BJ (cell line): Measurements from ENCODE around the gene ICA1. TPM values are rescaled to one million over a fixed set of nuclear protein-coding genes. Genes with fewer than 3 reads are reported as not detected.

Experiments used
- CTCF ChIA-PET: fragments of 350-600 bp; formaldehyde crosslinking; extraction: SDS; loops from one replicate; lab custom pipeline; 2021; ENCODE audit warnings: antibody characterized with exemption, inconsistent platforms; lab: Yijun Ruan, JAX
- POLR2A ChIA-PET: fragments of 300-600 bp; sonication (Branson Sonifier 250); formaldehyde crosslinking; extraction: SDS; loops from one replicate; lab custom pipeline; 2021; ENCODE audit warnings: antibody characterized with exemption; lab: Charles Lee
- DNase-seq: peaks from one replicate; pipeline ENCODE4 v3.0.0-alpha.2; 2011; ENCODE audit warnings: low read depth
- H3K27me3 ChIP-seq: 2 replicates; pipeline ENCODE4 v1.6.0; 2011; ENCODE audit warnings: low read length; ENCODE audit not compliant: control insufficient read depth, insufficient read depth
- H3K36me3 ChIP-seq: 2 replicates; pipeline ENCODE4 v1.5.1; 2011; ENCODE audit warnings: low read length; ENCODE audit not compliant: control insufficient read depth, insufficient read depth
- H3K4me3 ChIP-seq: 2 replicates; pipeline ENCODE4 v1.5.1; 2011; ENCODE audit warnings: low read depth, mild to moderate bottlenecking, control low read depth, low read length
- CTCF ChIP-seq: IDR thresholded peaks from 2 replicates; pipeline ENCODE4 v1.5.1; 2011; ENCODE audit warnings: low read depth, mild to moderate bottlenecking, control low read depth, inconsistent platforms, low read length, moderate library complexity; ENCODE audit not compliant: insufficient read depth
- polyA plus RNA-seq: library from polyadenylated mRNA; depleted of rRNA; stranded (reverse); fragments of >200 nt; gene quantifications from 2 replicates; pipeline ENCODE4 v1.2.3, GENCODE V29; 2011

The ICA1 gene
- polyA plus RNA-seq, 1 experiment, result 0.15 TPM

GRCh38 chr7:8236780-8237407, 25.1 kb downstream of the ICA1 start:
- CTCF ChIA-PET, result interaction anchor here (0.7 kb wide), 1 partner anchor 14 kb away, joined by 3 read pairs; no protein-coding TSS in a partner anchor

GRCh38 chr7:8232999-8233847, 28.7 kb downstream of the ICA1 start:
- Histone ChIP-seq H3K27me3 (no peaks in the 10 kb centered on the region), H3K4me3 (no peak overlapping the region), H3K36me3 (no peaks in the 10 kb centered on the region)
- no peak for TF ChIP-seq CTCF
- ChIA-PET POLR2A (no interaction called here), CTCF (no interaction called here)
- no peak for DNase-seq

More at GRCh38 chr7:8236780-8237407, 25.1 kb downstream of the ICA1 start:
- POLR2A ChIA-PET, result no interaction called here
- TF ChIP-seq CTCF, result no peak
- H3K4me3 ChIP-seq, result no peak overlapping the region
- no peaks in the 10 kb centered on the region for H3K27me3 ChIP-seq
- DNase-seq, result no peak
- no peaks in the 10 kb centered on the region for H3K36me3 ChIP-seq

GRCh38 chr7:8229927-8230326, 32.0 kb downstream of the ICA1 start:
- POLR2A ChIA-PET, result no interaction called here

GRCh38 chr7:8228766-8229674, 32.9 kb downstream of the ICA1 start:
- no peaks in the 10 kb centered on the region for H3K36me3 ChIP-seq
- DNase-seq, result no peak
- no peak for TF ChIP-seq CTCF
- H3K4me3 ChIP-seq, result no peak overlapping the region
- CTCF ChIA-PET, result interaction anchor here (0.6 kb wide), 1 partner anchor 16 kb away, joined by 3 read pairs; no protein-coding TSS in a partner anchor
- POLR2A ChIA-PET, result no interaction called here
- no peaks in the 10 kb centered on the region for H3K27me3 ChIP-seq

More at GRCh38 chr7:8229927-8230326, 32.0 kb downstream of the ICA1 start:
- Histone ChIP-seq H3K27me3 (no peaks in the 10 kb centered on the region), H3K36me3 (no peaks in the 10 kb centered on the region), H3K4me3 (no peak overlapping the region)
- DNase-seq, result no peak
- CTCF ChIA-PET, result no interaction called here
- no peak for TF ChIP-seq CTCF
